Natural killer cell (primary cell): Measurements from ENCODE around the gene CTNNA2. TPM values are rescaled to one million over a fixed set of nuclear protein-coding genes. Genes with fewer than 3 reads are reported as not detected.

Source experiments
- ATAC-seq, 3 donors: fragments of 150-1000 bp in 2 of 3; fragments of 200-7000 bp in 1 of 3; cut with Tn5 transposase; 1 replicate in 1 of 3; 2 replicates in 2 of 3; pipeline ENCODE4 v1.10.0; 2021; ENCODE audit warnings: mild to moderate bottlenecking in 2 of 3, moderate library complexity in 2 of 3
- DNase-seq, 2 donors: peaks; one replicate each; pipeline versions ENCODE4 v3.0.0 to v3.0.0-alpha.2; 2013 to 2021; ENCODE audit warnings: mixed read lengths in 1 of 2
- H3K27ac ChIP-seq: one replicate; pipeline ENCODE4 v1.5.1; 2013; ENCODE audit warnings: mild to moderate bottlenecking, low read length
- H3K27me3 ChIP-seq: one replicate; pipeline ENCODE4 v1.6.1; 2013; ENCODE audit warnings: low read length; ENCODE audit not compliant: control insufficient read depth, insufficient read depth
- H3K36me3 ChIP-seq: one replicate; pipeline ENCODE4 v1.6.1; 2013; ENCODE audit warnings: low read length; ENCODE audit not compliant: control insufficient read depth, insufficient read depth
- H3K4me1 ChIP-seq: one replicate; pipeline ENCODE4 v1.6.1; 2013; ENCODE audit warnings: low read length; ENCODE audit not compliant: control insufficient read depth, insufficient read depth
- H3K4me3 ChIP-seq: one replicate; pipeline ENCODE4 v1.5.1; 2013; ENCODE audit warnings: low read length
- H3K9me3 ChIP-seq: one replicate; pipeline ENCODE4 v1.6.1; 2013; ENCODE audit warnings: low read length; ENCODE audit not compliant: control insufficient read depth, insufficient read depth
- H3K27ac Mint-ChIP-seq, 2 donors: one replicate each; pipeline ENCODE4 v1.8.0; 2022; ENCODE audit warnings: mild to moderate bottlenecking in 2 of 2, mixed read lengths in 2 of 2, moderate library complexity in 1 of 2
- H3K27me3 Mint-ChIP-seq, 2 donors: one replicate each; pipeline ENCODE4 v1.8.0; 2022; ENCODE audit warnings: low read depth in 2 of 2, mixed read lengths in 2 of 2
- H3K36me3 Mint-ChIP-seq: one replicate; pipeline ENCODE4 v1.8.0; 2022; ENCODE audit warnings: mixed read lengths
- H3K4me1 Mint-ChIP-seq, 2 donors: one replicate each; pipeline ENCODE4 v1.8.0; 2022; ENCODE audit warnings: mixed read lengths in 2 of 2
- H3K4me3 Mint-ChIP-seq: one replicate; pipeline ENCODE4 v1.8.0; 2022; ENCODE audit warnings: mild to moderate bottlenecking, moderate library complexity, mixed read lengths
- H3K9me3 Mint-ChIP-seq, 2 donors: one replicate each; pipeline ENCODE4 v1.8.0; 2022; ENCODE audit warnings: mixed read lengths in 2 of 2
- CTCF ChIP-seq: fragments of 200-600 bp; IDR thresholded peaks from one replicate; pipeline ENCODE4 v1.8.0; 2022; ENCODE audit warnings: antibody characterized with exemption
- WGBS: methylation state at CpG from one replicate; pipeline ENCODE4 v1.1.7; 2013; ENCODE audit warnings: missing lambda C conversion rate; ENCODE audit not compliant: insufficient coverage; 5-methylcytosine and 5-hydroxymethylcytosine counted together
- intact Hi-C: fragments of 100-400 bp; cut with micrococcal nuclease; formaldehyde crosslinking; loops from one replicate; pipeline ENCODE4 v1.14.2; 2022
- total RNA-seq, 4 donors: library from RNA; stranded (reverse); fragments of 120-200 nt in 1 of 4; gene quantifications; one replicate each; pipeline versions ENCODE4 v1.2.3 to v1.2.4, GENCODE V29; 2013 to 2022

Gene CTNNA2
- total RNA-seq, 3 donors from 2014 or later (not counting 1 experiment from before 2014, with no cell fraction given), result not detected

- Histone ChIP-seq H3K9me3 (no peaks in the 10 kb centered on the region), H3K36me3 (no peaks in the 10 kb centered on the region), H3K27me3 (no peaks in the 10 kb centered on the region), H3K4me3 (no peak overlapping the region), H3K27ac (no peak overlapping the region), H3K4me1 (no peaks in the 10 kb centered on the region)
- Mint-ChIP-seq H3K4me1 (no peaks in the 10 kb centered on the region), H3K36me3 (no peaks in the 10 kb centered on the region), H3K4me3 (no peak overlapping the region), H3K27me3 (no peaks in the 10 kb centered on the region), H3K27ac (no peak overlapping the region), H3K9me3 (peaks cover 2 to 8% of the 10 kb centered on the region in 2 donors)
- no peak for TF ChIP-seq CTCF
- ATAC-seq (no peak), DNase-seq (no peak)
- WGBS, result 58% methylated on average over 2 of the region's 3 CpGs
- intact Hi-C loops, result no loop called here
Measured at GRCh38 chr2:79952616-79953015, 439.8 kb downstream of the CTNNA2 start.

- Mint-ChIP-seq H3K9me3 (peaks cover 4 to 11% of the 10 kb centered on the region in 2 donors), H3K27ac (no peak overlapping the region), H3K36me3 (no peaks in the 10 kb centered on the region), H3K27me3 (no peaks in the 10 kb centered on the region), H3K4me1 (no peaks in the 10 kb centered on the region), H3K4me3 (no peak overlapping the region)
- Histone ChIP-seq H3K4me1 (no peaks in the 10 kb centered on the region), H3K9me3 (no peaks in the 10 kb centered on the region), H3K27me3 (no peaks in the 10 kb centered on the region), H3K36me3 (no peaks in the 10 kb centered on the region), H3K4me3 (no peak overlapping the region), H3K27ac (no peak overlapping the region)
- no peak for ATAC-seq
- no peak for TF ChIP-seq CTCF
- intact Hi-C loops, result no loop called here
- DNase-seq, result no peak
Measured at GRCh38 chr2:79960035-79960434, 447.2 kb downstream of the CTNNA2 start.

GRCh38 chr2:79960519-79960918 is 447.7 kb downstream of the CTNNA2 start:
- WGBS, result 61% methylated on average over 3 of the region's 4 CpGs
- no peak overlapping the region for H3K27ac ChIP-seq
- Mint-ChIP-seq H3K27ac (no peak overlapping the region), H3K4me3 (no peak overlapping the region), H3K9me3 (peaks cover 4 to 11% of the 10 kb centered on the region in 2 donors), H3K36me3 (no peaks in the 10 kb centered on the region), H3K4me1 (no peaks in the 10 kb centered on the region), H3K27me3 (no peaks in the 10 kb centered on the region)
- no peak overlapping the region for H3K4me3 ChIP-seq
- no peak for TF ChIP-seq CTCF
- no peaks in the 10 kb centered on the region for H3K9me3 ChIP-seq
- no peaks in the 10 kb centered on the region for H3K36me3 ChIP-seq
- DNase-seq (no peak), ATAC-seq (no peak)
- intact Hi-C loops, result no loop called here
- H3K4me1 ChIP-seq, result no peaks in the 10 kb centered on the region
- H3K27me3 ChIP-seq, result no peaks in the 10 kb centered on the region

- H3K36me3 Mint-ChIP-seq, result no peaks in the 10 kb centered on the region
- ATAC-seq, result no peak
Measured at GRCh38 chr2:79964966-79965365, 452.1 kb downstream of the CTNNA2 start.

More at GRCh38 chr2:79964966-79965365, 452.1 kb downstream of the CTNNA2 start:
- TF ChIP-seq CTCF, result no peak
- H3K9me3 Mint-ChIP-seq, result peaks cover 4 to 12% of the 10 kb centered on the region in 2 donors
- no peak for DNase-seq
- H3K27me3 Mint-ChIP-seq, result no peaks in the 10 kb centered on the region
- H3K27ac Mint-ChIP-seq, result no peak overlapping the region
- H3K4me1 ChIP-seq, result no peaks in the 10 kb centered on the region
- H3K4me3 ChIP-seq, result no peak overlapping the region
- no peaks in the 10 kb centered on the region for H3K4me1 Mint-ChIP-seq
- no peak overlapping the region for H3K27ac ChIP-seq
- H3K36me3 ChIP-seq, result no peaks in the 10 kb centered on the region
- H3K4me3 Mint-ChIP-seq, result no peak overlapping the region
- H3K27me3 ChIP-seq, result no peaks in the 10 kb centered on the region
- peaks cover 3% of the 10 kb centered on the region for H3K9me3 ChIP-seq
- intact Hi-C loops, result no loop called here
- WGBS, result 80% methylated on average over 4 of the region's 5 CpGs
